ENCODE results near the gene GALNT12. TPM values are rescaled to one million over a fixed set of nuclear protein-coding genes. Genes with fewer than 3 reads are reported as not detected.

Gene GALNT12
- 2.8 TPM for total RNA-seq

DNA sequence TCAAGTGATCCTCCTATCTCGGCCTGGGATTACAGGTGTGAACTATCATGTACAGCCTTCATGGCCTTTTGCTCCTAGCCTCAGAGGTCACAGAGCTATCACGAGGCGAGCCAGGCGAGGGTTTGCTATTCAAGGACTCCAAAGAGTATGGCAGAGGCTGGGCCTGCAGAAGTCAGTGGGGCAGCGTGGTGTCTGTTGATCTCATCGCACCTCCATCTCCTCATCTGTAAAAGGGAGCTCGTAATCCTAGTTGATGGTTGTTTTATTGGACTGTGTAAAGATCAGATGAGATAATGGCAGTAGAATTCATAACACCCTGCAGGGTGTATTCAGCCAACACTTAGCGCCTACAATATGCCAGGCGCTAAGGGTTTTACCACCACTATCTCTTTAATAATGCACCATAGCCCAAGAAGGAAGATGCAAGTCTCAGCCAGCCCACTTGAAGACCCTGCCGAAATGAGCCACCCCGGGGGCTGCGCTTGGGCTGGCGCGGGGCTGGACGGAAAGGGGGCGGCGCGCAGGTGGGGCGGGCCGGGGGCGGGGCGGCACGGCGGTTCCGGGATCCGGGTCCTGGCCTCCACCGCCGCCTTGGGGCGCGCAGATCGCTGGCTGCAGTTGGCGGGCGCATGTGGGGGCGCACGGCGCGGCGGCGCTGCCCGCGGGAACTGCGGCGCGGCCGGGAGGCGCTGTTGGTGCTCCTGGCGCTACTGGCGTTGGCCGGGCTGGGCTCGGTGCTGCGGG, at the start of gene GALNT12:
GALNT12 (plus strand) TSS at position 601 of the 744 bp plus-strand sequence; CDS start at position 630, 29 bp downstream.
- no peak for DNase-seq

DNA sequence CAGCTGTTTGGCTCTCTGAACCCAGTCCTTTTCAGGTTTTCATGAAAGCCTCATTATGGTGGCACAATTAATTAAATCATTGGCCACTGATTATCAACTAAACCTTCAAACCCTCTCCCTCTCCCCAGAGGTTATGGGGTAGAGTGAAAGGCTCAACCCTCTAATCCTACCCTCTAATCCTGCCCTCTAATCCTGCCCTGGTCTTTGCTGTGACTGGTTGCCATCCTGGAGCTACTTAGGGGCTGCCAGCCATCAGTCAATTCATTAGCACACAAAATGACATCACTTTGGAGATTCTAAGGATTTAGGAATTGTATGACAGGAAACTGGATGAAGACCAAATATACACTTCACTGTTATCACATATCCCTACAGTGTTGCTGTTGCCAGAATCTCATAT, 47.2 kb upstream of the GALNT12 start:
- DNase-seq = no peak

DNA sequence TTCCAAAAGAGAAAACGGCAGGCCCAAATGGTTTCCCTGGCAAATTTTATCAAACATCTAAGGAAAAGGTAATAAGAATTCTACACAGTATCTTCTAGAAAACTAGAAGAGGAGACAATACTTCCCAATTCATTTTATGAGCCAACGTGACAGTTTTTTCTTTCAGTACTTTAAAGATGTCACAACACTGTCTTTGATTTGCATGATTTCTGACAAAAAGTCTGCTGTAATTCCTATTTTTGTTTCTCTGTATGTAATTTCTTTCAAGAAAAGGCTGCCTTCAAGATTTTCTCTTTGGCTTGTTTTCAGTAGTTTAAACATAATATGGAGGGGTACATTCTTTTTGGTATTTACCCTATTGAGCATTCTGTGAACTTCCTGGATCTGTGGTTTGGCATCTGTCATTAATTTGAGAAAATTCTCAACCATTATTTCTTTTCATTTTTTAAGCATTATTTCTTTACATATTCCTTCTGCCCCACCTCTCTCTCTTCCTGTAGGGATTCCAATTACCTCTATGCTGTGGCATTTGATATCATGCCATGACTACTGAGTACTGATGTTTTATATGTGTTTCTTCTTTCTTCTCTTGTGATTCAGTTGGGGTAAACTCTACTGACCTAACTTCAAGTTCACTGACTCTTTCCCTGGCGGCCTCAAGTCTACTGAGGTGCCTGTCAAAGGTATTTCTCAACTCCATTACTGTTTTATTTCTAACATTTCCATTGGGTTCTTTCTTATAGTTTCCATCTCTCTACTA, 43.3 kb upstream of the GALNT12 start:
- no peak for DNase-seq

DNA sequence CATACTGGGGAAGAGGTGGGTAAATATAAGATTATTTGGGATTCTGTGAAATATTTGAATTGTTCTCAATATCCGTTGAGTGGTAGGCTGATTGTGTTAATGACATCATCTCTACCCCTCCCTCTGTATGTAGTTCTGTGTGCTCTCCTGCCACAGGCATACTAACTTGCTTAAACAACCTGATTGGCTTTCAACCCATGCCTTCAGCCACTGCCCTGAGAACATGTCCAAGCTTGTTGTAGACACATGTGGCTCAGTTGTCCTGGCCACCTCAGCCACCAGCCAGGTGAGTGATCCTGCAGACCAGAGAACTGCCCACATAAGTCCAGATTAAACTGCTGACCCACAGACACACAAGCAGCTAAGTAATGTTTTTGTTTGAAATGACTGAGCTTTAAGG, 42.2 kb upstream of the GALNT12 start:
- DNase-seq = no peak

DNA sequence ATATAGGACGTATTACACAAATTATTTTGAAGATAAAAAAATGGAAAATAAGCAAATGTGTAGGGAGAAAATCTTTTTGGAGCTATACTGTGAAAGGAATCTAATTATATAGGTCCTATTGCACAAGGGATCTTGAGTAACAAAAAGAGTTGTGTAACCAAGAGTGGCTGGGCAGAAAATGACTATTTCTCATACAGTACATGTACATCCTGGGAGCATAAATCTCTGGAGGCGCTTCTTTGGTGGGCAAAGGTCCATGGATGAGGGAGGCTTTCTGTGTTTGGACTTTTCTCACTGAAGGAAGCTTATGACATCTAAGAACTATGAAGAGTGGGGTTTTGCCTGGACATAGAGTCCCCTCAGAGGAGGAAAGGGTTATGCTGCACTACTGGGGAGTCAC, 40.9 kb upstream of the GALNT12 start:
- no peak for DNase-seq

- no peak for DNase-seq
Observed at GRCh38 chr9:98767196-98767595, 40.3 kb upstream of the GALNT12 start.

- no peak for DNase-seq
Observed at GRCh38 chr9:98767915-98768314, 39.6 kb upstream of the GALNT12 start.

GRCh38 chr9:98768344-98768743, 39.1 kb upstream of the GALNT12 start:
- DNase-seq = no peak

DNA sequence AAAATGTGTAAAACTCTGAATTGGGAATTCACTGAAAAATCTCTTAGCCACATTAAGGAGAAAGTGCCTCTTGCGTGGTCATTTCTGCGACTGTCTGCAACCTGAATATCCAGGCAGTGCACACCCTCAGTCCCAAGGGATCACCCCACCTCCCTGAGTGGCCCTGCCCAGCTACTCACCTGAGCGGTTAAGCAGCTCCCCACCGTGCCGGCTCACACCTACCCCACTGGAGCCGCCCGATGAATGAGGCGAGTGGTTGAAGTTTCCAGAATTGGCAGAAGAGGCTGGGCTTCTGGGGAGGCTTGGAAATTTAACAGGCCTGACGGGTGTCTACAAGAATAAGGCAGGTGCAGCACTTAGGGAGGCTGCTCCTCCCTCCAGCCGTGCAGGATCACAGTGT, 36.8 kb upstream of the GALNT12 start:
- DNase-seq = no peak

DNA sequence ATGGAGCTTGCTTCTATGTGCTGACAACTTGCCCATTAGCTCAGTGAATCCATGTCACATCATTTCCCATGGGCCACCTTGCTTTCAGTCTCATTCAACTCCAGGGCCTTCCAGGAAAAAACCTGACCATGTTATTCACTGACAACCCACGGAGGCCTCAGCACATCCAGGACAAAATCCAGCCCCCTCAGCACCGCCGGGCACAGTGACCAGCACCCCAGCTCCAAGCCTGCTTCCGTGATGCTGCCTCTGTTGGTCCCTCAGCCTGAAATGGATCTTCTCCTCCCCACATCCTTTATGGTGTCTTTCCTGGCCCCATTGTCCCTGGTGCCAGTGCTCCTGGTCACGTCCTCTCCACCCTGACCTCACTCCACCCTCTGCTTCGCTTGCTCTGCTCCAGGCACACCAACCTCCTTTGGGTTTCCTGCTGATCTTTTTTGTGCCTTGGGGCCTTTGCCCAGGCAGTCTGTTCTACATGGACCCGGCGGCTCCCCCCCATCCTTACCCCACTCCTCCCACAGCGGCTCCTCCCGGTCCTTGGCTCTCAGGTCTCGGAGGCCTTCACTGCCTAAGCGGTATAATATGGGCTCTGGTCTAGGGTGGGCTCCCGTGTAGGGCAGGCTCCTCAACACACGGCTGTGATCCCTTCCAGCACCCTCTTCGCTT, 36.1 kb upstream of the GALNT12 start:
- DNase-seq = no peak

DNA sequence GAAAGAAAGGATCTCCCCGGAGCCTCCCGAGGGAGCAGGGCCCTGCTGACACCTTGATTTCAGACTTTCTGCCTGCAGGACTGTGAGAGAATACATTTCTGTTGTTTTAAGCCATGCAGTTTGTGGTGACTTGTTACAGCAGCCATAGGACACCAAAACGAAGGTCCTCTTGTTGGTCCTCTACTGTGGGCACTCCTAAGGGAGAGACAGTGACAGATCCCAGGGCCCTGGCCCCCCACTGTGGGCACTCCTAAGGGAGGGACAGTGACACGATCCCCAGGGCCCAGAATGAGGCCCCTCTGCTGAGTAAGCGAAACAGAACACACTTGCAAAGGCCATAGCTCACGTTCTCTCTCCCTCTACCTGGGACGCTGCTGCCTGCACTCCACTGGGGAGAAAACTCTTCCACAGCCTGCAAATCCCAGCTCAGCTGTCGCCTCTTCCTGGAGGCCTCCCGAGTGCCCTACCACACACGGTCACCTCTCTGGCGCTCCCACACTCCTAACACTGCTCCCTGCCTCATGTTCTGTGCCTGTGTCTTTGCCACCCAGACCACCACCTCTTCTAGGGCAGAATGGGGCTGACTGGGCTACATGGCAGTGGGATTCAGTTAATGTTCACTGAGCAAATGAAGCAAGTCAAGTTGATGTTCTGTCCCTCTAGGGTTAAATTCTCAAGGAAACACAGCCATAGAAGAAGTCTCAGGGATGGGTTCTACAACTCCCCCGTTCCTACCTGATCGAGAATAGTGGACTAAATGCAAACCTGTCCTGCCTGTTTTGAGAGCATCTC, 34.9 kb upstream of the GALNT12 start:
- DNase-seq = no peak

DNA sequence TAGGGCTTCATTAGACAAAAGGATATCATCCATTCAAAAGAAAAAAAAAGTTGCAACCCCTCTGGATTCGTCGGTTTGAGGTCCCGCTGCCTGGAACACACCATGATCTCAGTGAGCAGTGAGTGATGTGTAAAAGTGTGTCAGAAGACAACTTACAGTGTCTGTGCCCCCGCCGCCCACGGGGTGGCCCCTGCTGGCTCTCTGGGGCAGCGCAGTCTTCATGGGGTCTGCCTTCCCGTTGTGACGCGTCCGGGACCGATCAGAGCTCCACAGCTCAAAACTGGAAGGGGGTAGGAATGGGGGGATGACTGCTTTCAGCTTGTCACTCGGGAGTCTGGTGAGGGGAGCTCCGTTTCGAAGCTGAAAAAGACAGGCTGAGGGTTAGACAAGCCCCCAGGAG, 33.7 kb upstream of the GALNT12 start:
- DNase-seq = no peak

DNA sequence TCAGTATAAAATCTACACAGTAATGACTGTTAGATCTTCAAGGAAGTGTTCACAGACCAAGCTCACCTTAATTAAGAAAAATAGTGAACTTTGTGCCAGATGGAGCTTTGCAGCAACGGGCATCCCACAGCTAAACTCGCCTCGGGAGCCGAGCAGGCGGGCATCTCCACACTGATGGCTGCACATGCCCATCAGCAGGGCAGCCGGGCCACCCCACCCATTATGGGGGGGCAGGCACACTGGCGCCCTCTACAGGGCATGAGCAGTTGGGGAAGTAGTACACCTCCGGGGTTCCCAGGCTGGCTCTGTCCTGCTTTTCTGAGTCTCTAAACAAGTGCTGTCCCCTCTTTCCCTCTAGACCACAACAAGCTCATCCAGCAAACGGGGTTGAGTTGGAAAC, 32.7 kb upstream of the GALNT12 start:
- no peak for DNase-seq

DNA sequence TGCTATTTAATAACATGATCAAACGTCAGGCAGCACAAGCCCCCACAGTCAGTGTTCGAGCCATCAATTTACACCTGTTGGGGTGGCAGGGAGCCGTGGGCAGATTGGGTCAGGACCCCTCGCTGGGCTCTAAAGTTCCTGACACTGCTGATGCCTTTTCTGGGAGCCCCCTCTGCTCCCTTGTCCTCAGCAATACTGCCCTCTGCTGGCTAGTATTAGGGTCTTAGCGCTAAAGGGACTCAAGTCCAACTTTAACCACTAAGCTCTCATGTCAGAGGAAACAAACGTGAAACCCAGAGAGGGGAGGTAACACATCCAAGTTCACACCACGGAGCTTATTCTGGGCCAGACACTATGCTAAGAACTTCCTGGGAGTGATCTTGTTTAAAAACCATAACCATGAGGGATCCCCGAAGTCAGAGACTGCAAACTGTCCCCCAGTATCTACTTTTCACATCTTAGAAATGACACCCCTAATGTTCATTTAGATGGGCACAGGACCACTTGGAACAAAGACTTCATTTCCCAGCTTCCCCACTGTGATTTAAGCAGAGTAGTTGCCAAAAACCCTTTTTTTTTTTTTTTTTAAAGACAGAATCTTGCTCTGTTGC, 31.5 kb upstream of the GALNT12 start:
- DNase-seq = no peak

DNA sequence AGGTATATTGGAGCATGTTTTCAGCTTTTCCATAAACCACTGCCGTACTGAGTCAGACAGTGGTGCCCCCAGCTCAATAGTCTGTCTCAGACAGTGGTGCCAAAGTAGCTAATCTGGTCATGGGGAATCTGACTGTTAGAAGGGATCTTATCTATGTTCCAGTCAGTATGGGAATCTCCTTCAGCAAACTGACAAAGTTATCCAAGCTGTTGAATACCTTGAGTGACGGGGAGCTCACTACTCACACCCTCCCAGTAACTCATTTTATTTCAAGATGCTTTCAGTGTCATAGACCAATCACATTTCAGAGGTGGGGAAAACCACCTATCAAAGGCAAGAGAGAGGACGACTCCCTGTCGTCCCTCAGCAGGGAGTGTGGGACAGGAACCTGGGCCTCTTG, 29.9 kb upstream of the GALNT12 start:
- no peak for DNase-seq

DNA sequence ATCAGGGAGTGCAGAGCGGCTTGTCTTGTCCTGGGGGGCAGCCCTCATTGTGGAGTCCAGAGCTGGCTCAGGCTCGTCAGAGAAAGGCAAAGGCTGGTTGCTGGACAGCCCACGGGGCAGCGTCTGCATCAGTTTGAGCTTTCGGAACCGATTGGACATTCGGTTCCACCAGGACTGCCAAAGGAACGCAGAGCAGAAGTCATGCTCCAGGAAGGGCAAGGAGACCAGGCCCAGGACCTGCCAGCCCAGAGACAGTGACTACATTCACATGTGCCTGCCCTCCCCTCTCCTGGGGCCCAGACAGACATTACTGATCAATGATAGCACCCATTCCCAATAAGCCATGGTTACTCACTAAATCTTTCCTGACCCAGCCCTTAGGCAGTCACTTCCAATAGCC, 29.2 kb upstream of the GALNT12 start:
- no peak for DNase-seq

DNA sequence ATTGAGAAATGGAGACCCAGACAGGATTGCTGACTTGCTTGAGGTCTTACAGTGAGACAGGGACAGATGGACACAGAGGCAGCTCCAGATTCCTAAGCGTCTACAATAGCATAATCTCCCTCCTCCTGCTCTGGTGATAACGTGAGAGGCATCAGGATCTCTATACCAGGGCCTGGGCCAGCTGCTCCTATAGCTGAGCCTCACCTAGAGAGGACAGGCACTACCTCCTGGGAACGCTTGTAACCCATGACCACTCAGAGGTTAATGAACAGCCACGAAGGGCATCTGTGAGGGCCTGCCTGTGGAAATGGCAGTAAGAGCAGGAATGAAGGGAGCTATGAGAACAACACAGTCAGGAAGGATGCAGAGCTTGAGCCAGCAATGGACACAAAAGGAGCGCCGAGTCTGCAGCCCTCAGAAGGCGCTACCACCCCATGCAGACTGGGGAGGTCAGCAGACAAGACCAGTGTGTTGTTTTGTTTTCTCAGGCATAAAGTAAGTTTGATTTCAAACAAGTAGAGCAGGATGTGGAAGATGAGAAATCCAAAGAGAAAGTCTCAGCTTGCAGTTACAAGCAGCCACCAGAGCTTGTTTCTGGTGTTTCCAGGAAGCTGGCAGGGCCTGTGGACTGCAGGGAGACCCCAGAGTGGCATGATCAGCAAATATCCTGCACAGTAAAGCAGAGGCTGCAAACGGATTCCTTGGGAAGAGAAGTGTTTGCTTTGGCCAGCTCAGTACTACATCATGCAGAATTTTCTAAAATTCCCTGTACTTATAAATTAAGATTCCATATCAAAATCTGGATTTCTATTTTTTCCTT, 28.5 kb upstream of the GALNT12 start:
- no peak for DNase-seq

- no peak for DNase-seq
Observed at GRCh38 chr9:98780059-98780749, 27.3 kb upstream of the GALNT12 start.

- DNase-seq = no peak
Observed at GRCh38 chr9:98781588-98782383, 25.7 kb upstream of the GALNT12 start.
